Measurements from ENCODE around the gene RBM3. TPM values are rescaled to one million over a fixed set of nuclear protein-coding genes. Genes with fewer than 3 reads are reported as not detected.

RBM3 gene
- total RNA-seq, 1 experiment from 2014 or later = 233 TPM

DNA sequence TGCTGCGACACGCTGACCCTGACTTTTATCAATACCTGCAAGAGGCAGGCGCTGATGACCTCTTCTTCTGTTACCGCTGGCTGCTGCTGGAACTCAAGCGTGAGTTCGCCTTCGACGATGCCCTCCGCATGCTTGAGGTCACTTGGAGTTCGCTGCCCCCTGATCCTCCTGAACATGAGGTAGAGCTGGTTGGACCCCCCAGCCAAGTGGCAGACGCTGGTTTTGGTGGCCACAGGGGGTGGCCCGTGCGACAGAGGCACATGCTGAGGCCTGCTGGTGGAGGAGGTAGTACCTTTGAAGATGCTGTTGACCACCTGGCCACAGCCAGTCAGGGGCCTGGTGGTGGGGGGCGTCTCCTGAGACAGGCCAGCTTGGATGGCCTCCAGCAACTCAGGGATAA is 14.2 kb upstream of the RBM3 start:
- Histone ChIP-seq H3K9ac (ENCODE audit: low read length) (no peak overlapping the region), H3K36me3 (ENCODE audit: control insufficient read depth in 1 of 2, insufficient read depth in 2 of 2, low read length in 2 of 2) (no peaks in the 10 kb centered on the region), H4K20me1 (ENCODE audit: insufficient read depth) (no peaks in the 10 kb centered on the region), H3K4me1 (ENCODE audit: control insufficient read depth in 1 of 2, insufficient read depth in 2 of 2, low read length in 2 of 2) (peaks cover 0 to 9% of the 10 kb centered on the region in 2 experiments; a peak in 2 of 4 replicates), H3K27me3 (ENCODE audit: insufficient read depth, low read length) (no peaks in the 10 kb centered on the region), H2AFZ (ENCODE audit: low read depth, low read length, poor library complexity, severe bottlenecking) (no peak overlapping the region), H3K27ac (ENCODE audit: low read depth, low read length) (no peak overlapping the region), H3K4me3 (replicated peaks in 1 of 2; ENCODE audit: low read depth in 1 of 2, low read length in 2 of 2) (no peak overlapping the region), H3K9me3 (ENCODE audit: control insufficient read depth in 1 of 2, insufficient read depth in 1 of 2, low read depth in 1 of 2, low read length in 2 of 2) (no peaks in the 10 kb centered on the region), H3K9me2 (ENCODE audit: insufficient read depth) (no peaks in the 10 kb centered on the region), H3K4me2 (ENCODE audit: low read length) (no peak overlapping the region), H3K79me2 (ENCODE audit: insufficient read depth, low read length) (no peaks in the 10 kb centered on the region)
- no TSS peak for BruUV-seq (replicated peaks)
- CTCF ChIA-PET = no interaction called here
- intact Hi-C loops (cut with micrococcal nuclease) = no loop called here
- ATAC-seq = no peak
- TF ChIP-seq ZFX (IDR thresholded peaks at IDR 0.05) (no peak), EZH2 (IDR thresholded peaks at IDR 0.05) (no peak), YY1 (IDR thresholded peaks at IDR 0.05; ENCODE audit: extremely low read depth, insufficient replicate concordance, low read depth, low read length) (no peak), CBX3 (IDR thresholded peaks at IDR 0.05; ENCODE audit: low read depth) (no peak), ZNF274 (IDR thresholded peaks at IDR 0.05; ENCODE audit: low read depth, low read length) (no peak), POLR2A (IDR thresholded peaks at IDR 0.05; ENCODE audit: borderline replicate concordance, extremely low read depth, insufficient read depth, insufficient read length) (no peak), SP1 (IDR thresholded peaks at IDR 0.05; ENCODE audit: low read depth) (no peak), ELF1 (IDR thresholded peaks at IDR 0.05; ENCODE audit: borderline replicate concordance, low read depth) (no peak), SIN3A (IDR thresholded peaks at IDR 0.05; ENCODE audit: low read depth) (no peak), POLR2AphosphoS5 (IDR thresholded peaks at IDR 0.05; ENCODE audit: low read depth, low read length) (no peak), SRF (IDR thresholded peaks at IDR 0.05; ENCODE audit: low read depth) (no peak), JUND (IDR thresholded peaks at IDR 0.05) (no peak)
- TF ChIP-seq, protein P1, sequence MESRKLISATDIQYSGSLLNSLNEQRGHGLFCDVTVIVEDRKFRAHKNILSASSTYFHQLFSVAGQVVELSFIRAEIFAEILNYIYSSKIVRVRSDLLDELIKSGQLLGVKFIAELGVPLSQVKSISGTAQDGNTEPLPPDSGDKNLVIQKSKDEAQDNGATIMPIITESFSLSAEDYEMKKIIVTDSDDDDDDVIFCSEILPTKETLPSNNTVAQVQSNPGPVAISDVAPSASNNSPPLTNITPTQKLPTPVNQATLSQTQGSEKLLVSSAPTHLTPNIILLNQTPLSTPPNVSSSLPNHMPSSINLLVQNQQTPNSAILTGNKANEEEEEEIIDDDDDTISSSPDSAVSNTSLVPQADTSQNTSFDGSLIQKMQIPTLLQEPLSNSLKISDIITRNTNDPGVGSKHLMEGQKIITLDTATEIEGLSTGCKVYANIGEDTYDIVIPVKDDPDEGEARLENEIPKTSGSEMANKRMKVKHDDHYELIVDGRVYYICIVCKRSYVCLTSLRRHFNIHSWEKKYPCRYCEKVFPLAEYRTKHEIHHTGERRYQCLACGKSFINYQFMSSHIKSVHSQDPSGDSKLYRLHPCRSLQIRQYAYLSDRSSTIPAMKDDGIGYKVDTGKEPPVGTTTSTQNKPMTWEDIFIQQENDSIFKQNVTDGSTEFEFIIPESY (IDR thresholded peaks at IDR 0.05; ENCODE audit: extremely low read depth, insufficient replicate concordance, low read length) = no peak
- TF ChIP-seq, protein P2, sequence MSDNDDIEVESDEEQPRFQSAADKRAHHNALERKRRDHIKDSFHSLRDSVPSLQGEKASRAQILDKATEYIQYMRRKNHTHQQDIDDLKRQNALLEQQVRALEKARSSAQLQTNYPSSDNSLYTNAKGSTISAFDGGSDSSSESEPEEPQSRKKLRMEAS (IDR thresholded peaks at IDR 0.05) = no peak
- TF ChIP-seq, protein P3, sequence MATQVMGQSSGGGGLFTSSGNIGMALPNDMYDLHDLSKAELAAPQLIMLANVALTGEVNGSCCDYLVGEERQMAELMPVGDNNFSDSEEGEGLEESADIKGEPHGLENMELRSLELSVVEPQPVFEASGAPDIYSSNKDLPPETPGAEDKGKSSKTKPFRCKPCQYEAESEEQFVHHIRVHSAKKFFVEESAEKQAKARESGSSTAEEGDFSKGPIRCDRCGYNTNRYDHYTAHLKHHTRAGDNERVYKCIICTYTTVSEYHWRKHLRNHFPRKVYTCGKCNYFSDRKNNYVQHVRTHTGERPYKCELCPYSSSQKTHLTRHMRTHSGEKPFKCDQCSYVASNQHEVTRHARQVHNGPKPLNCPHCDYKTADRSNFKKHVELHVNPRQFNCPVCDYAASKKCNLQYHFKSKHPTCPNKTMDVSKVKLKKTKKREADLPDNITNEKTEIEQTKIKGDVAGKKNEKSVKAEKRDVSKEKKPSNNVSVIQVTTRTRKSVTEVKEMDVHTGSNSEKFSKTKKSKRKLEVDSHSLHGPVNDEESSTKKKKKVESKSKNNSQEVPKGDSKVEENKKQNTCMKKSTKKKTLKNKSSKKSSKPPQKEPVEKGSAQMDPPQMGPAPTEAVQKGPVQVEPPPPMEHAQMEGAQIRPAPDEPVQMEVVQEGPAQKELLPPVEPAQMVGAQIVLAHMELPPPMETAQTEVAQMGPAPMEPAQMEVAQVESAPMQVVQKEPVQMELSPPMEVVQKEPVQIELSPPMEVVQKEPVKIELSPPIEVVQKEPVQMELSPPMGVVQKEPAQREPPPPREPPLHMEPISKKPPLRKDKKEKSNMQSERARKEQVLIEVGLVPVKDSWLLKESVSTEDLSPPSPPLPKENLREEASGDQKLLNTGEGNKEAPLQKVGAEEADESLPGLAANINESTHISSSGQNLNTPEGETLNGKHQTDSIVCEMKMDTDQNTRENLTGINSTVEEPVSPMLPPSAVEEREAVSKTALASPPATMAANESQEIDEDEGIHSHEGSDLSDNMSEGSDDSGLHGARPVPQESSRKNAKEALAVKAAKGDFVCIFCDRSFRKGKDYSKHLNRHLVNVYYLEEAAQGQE (IDR thresholded peaks at IDR 0.05; ENCODE audit: low read depth) = no peak
- RAD21 ChIA-PET (ENCODE audit: low non-redundant PET in 1 of 2, low total read pairs in 2 of 2, uncharacterized antibody in 2 of 2, unreplicated experiment in 2 of 2) = no interaction called here
- POLR2A ChIA-PET = no interaction called here
- DNase-seq (ENCODE audit: low read depth, low spot score) = no peak
